HEK293T (cell line): ENCODE measurements around the gene TMC3.

Experiments
- HDGF ChIP-seq: fragments of 450-650 bp; IDR thresholded peaks from 2 replicates; pipeline ENCODE4 v1.6.1; 2017; ENCODE audit warnings: antibody characterized with exemption, borderline replicate concordance
- NFRKB ChIP-seq: fragments of 450-650 bp; IDR thresholded peaks from 2 replicates; pipeline ENCODE4 v1.6.1; 2016; ENCODE audit warnings: mild to moderate bottlenecking, moderate library complexity

GRCh38 chr15:81410318-81410753, 36.3 kb upstream of the TMC3 start:
- TF ChIP-seq HDGF (no peak), NFRKB (no peak)
